CD4-positive, alpha-beta T cell (primary cell): Measurements from ENCODE around the gene APIP. TPM values are rescaled to one million over a fixed set of nuclear protein-coding genes. Genes with fewer than 3 reads are reported as not detected.

Experiments used
- ATAC-seq: fragments of 200-7000 bp; cut with Tn5 transposase; one replicate; pipeline ENCODE4 v1.10.0; 2022; ENCODE audit warnings: mild to moderate bottlenecking; ENCODE audit not compliant: poor library complexity
- CTCF ChIA-PET: fragments of 350-600 bp; sonication (Branson Sonifier 250); formaldehyde crosslinking; loops from one replicate; lab custom pipeline; 2021; ENCODE audit warnings: antibody characterized with exemption, inconsistent platforms; lab: Charles Lee
- POLR2A ChIA-PET: fragments of 350-600 bp; sonication (Branson Sonifier 250); formaldehyde crosslinking; loops from one replicate; lab custom pipeline; 2021; ENCODE audit warnings: antibody characterized with exemption, inconsistent platforms; lab: Charles Lee
- DNase-seq, 14 experiments: peaks; one replicate each; pipeline ENCODE4 v3.0.0-alpha.2; 2013 to 2020; ENCODE audit warnings: mixed read lengths in 2 of 14
- H3K27ac ChIP-seq, 2 donors: one replicate each; pipeline versions ENCODE4 v1.5.1 to v1.7.0; 2013; ENCODE audit warnings: low read length in 2 of 2, low read depth in 1 of 2, mild to moderate bottlenecking in 1 of 2
- H3K27me3 ChIP-seq, 2 experiments: 1 replicate in 1 of 2; 2 replicates in 1 of 2; pipeline versions ENCODE4 v1.6.1 to v1.7.0; 2013; ENCODE audit warnings: low read length in 2 of 2, control low read depth in 1 of 2, mild to moderate bottlenecking in 1 of 2, moderate library complexity in 1 of 2; ENCODE audit not compliant: insufficient read depth in 2 of 2, control insufficient read depth in 1 of 2
- H3K36me3 ChIP-seq: one replicate; pipeline ENCODE4 v1.6.1; 2013; ENCODE audit warnings: low read length, control low read depth; ENCODE audit not compliant: insufficient read depth
- H3K4me1 ChIP-seq: one replicate; pipeline ENCODE4 v1.6.1; 2013; ENCODE audit warnings: low read length, control low read depth; ENCODE audit not compliant: insufficient read depth
- H3K4me3 ChIP-seq: one replicate; pipeline ENCODE4 v1.5.1; 2013; ENCODE audit warnings: mild to moderate bottlenecking, low read length, moderate library complexity
- H3K9me3 ChIP-seq, 2 experiments: 1 replicate in 1 of 2; 2 replicates in 1 of 2; pipeline versions ENCODE4 v1.6.1 to v1.7.0; 2013; ENCODE audit warnings: low read length in 2 of 2, mild to moderate bottlenecking in 2 of 2, control low read depth in 1 of 2, moderate library complexity in 1 of 2; ENCODE audit not compliant: control insufficient read depth in 1 of 2, insufficient read depth in 1 of 2
- H3K27ac Mint-ChIP-seq: one replicate; pipeline ENCODE4 v1.8.0; 2020; ENCODE audit warnings: mixed read lengths
- H3K27me3 Mint-ChIP-seq: one replicate; pipeline ENCODE4 v1.8.0; 2021; ENCODE audit warnings: mixed read lengths
- H3K36me3 Mint-ChIP-seq: one replicate; pipeline ENCODE4 v1.8.0; 2021; ENCODE audit warnings: low read depth, mixed read lengths
- H3K4me1 Mint-ChIP-seq: one replicate; pipeline ENCODE4 v1.8.0; 2021; ENCODE audit warnings: low read depth, mixed read lengths
- H3K4me3 Mint-ChIP-seq: one replicate; pipeline ENCODE4 v1.8.0; 2020; ENCODE audit warnings: mild to moderate bottlenecking, mixed read lengths
- H3K9me3 Mint-ChIP-seq: one replicate; pipeline ENCODE4 v1.8.0; 2020; ENCODE audit warnings: mixed read lengths
- intact Hi-C, 2 experiments: fragments of 100-400 bp; cut with DNase I in 1 of 2; cut with micrococcal nuclease in 1 of 2; formaldehyde crosslinking; loops; one replicate each; pipeline versions ENCODE4 v1.15.1 to v1.9.0; 2023 to 2025; cut with DNase I, micrococcal nuclease
- microRNA-seq: library from miRNA; unstranded; fragments of <30 nt; microRNA quantifications from one replicate; pipeline ENCODE4 v1.2.0, GENCODE V29; 2021; ENCODE audit warnings: borderline microRNAs expressed, borderline replicate concordance
- total RNA-seq, 174 experiments: library from RNA in 2 of 174; stranded (reverse) in 2 of 174; gene quantifications; one replicate each; pipeline ENCODE4 v1.2.3 and lab custom pipeline; 2021 to 2026
- TF ChIP-seq, protein P1 (sequence below): fragments of 200-600 bp; IDR thresholded peaks from one replicate; pipeline ENCODE4 v1.8.0; 2022; ENCODE audit warnings: antibody characterized with exemption, mild to moderate bottlenecking

The APIP gene
- total RNA-seq, 2 experiments from 2014 or later, result 7.1 to 8.3 TPM

DNA sequence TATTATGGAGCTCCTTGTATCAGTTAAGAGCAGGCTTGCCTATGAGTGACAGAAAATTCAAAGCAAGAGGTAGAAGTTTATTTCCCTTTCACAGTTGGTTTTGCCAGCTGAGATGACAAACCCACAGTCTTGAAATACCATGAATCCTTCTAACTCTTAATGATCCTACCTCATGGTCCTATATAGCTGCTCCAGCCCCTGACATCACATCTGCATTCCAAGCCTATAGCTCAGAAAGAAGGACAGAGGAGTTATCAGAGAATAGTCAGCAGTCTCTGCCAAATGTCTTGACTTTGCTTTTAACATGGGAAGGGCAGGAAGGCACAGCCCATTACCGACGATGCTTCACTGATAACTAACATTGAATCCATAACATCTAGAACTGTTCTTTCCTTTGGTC is 76.2 kb downstream of the APIP start:
- Histone ChIP-seq H3K4me1 (no peaks in the 10 kb centered on the region), H3K36me3 (no peaks in the 10 kb centered on the region), H3K9me3 (no peaks in the 10 kb centered on the region), H3K27me3 (peaks cover 0 to 7% of the 10 kb centered on the region in 2 experiments), H3K27ac (no peak overlapping the region), H3K4me3 (no peak overlapping the region)
- DNase-seq (no peak), ATAC-seq (no peak)
- ChIA-PET CTCF (interaction anchor here (1.7 kb wide), 1 partner anchor 54 kb away, joined by 4 read pairs; no protein-coding TSS in a partner anchor), POLR2A (no interaction called here)
- intact Hi-C loops, result loop anchor here in 1 of 2 experiments (2.0 kb wide), 1 partner anchor 553 kb away; no protein-coding TSS in a partner anchor
- Mint-ChIP-seq H3K27ac (no peak overlapping the region), H3K4me1 (no peaks in the 10 kb centered on the region), H3K27me3 (peaks cover 18% of the 10 kb centered on the region), H3K36me3 (no peaks in the 10 kb centered on the region), H3K4me3 (no peak overlapping the region), H3K9me3 (no peaks in the 10 kb centered on the region)
- TF ChIP-seq, protein P1, sequence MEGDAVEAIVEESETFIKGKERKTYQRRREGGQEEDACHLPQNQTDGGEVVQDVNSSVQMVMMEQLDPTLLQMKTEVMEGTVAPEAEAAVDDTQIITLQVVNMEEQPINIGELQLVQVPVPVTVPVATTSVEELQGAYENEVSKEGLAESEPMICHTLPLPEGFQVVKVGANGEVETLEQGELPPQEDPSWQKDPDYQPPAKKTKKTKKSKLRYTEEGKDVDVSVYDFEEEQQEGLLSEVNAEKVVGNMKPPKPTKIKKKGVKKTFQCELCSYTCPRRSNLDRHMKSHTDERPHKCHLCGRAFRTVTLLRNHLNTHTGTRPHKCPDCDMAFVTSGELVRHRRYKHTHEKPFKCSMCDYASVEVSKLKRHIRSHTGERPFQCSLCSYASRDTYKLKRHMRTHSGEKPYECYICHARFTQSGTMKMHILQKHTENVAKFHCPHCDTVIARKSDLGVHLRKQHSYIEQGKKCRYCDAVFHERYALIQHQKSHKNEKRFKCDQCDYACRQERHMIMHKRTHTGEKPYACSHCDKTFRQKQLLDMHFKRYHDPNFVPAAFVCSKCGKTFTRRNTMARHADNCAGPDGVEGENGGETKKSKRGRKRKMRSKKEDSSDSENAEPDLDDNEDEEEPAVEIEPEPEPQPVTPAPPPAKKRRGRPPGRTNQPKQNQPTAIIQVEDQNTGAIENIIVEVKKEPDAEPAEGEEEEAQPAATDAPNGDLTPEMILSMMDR, result no peak

DNA sequence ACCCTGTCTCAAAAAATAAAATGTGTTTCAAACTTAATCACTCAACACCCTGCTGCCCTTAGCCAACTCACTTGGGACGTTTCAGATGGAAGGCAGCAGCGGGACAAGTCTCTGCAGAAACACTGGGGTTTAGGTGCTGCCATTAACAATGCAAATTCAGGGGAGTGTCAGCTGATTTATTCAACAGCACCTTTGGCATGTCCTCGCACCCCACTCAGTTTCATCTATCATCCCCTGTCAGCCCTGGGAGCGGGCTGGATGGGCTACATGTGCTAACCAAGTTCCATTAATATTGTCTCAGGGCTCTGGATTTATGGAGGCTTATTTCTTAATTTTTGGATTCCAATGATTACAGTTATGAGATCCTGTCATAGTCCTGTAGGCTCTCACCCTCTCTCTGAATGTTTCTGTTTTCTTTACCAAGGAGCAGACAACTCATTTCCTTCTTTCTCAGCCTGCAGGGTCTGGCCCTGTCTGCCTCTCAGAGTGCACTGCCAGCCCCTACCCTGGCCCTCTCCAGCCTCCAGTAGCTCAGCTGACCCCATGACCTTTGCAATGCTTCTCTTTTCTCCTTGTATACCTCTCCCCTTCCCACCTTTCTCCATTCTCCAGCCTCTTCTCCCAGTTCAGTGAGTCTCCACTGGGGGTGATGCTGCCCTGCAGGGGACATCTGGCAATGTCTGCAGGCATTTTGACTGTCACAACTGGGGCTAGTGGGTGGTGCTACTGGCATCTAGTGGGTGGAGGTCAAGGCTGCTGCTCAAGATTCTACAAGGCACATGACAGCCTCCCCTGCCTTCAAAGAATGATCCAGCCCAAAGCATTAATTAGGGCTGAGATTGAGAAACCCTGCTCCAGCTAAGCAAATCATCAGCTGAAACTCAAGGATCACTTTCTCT is 79.0 kb downstream of the APIP start:
- ATAC-seq (no peak), DNase-seq (no peak)
- Mint-ChIP-seq H3K36me3 (no peaks in the 10 kb centered on the region), H3K27ac (no peak overlapping the region), H3K4me3 (no peak overlapping the region), H3K4me1 (no peaks in the 10 kb centered on the region), H3K27me3 (peaks cover 20% of the 10 kb centered on the region), H3K9me3 (no peaks in the 10 kb centered on the region)
- no peaks in the 10 kb centered on the region for H3K4me1 ChIP-seq
- H3K36me3 ChIP-seq, result no peaks in the 10 kb centered on the region
- H3K4me3 ChIP-seq, result no peak overlapping the region
- CTCF ChIA-PET, result no interaction called here
- H3K9me3 ChIP-seq, result peaks cover 0 to 5% of the 10 kb centered on the region in 2 experiments
- H3K27ac ChIP-seq, result no peak overlapping the region
- TF ChIP-seq, protein P1, result no peak
- POLR2A ChIA-PET, result no interaction called here
- H3K27me3 ChIP-seq, result peaks cover 0 to 7% of the 10 kb centered on the region in 2 experiments
- intact Hi-C loops, result no loop called here

DNA sequence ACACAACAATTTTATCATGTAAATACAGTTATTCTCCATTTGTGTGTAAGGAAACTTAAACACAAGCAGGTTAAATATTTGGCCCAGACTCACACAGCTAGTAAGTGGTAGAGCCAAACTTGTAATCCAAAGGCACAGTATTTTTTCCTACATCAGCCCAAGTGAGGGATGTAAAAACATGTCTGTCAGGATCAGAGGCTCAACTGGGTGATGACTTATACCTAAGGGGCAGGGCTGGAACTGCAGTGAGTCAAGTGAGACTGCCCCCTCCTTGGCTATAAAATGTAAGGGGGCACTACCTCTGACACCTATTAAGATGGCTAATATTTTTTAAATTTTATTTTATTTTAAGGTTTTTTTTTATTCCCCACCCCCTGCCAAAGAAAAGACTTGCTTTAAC is 82.6 kb downstream of the APIP start:
- DNase-seq (no peak), ATAC-seq (no peak)
- H3K36me3 Mint-ChIP-seq, result no peaks in the 10 kb centered on the region
- no peaks in the 10 kb centered on the region for H3K9me3 Mint-ChIP-seq
- ChIA-PET CTCF (no interaction called here), POLR2A (no interaction called here)
- no peak overlapping the region for H3K27ac ChIP-seq
- no peak overlapping the region for H3K4me3 Mint-ChIP-seq
- H3K4me1 Mint-ChIP-seq, result no peaks in the 10 kb centered on the region
- H3K36me3 ChIP-seq, result no peaks in the 10 kb centered on the region
- H3K4me1 ChIP-seq, result no peaks in the 10 kb centered on the region
- no peak overlapping the region for H3K27ac Mint-ChIP-seq
- no peaks in the 10 kb centered on the region for H3K27me3 ChIP-seq
- no peak overlapping the region for H3K4me3 ChIP-seq
- TF ChIP-seq, protein P1, result no peak
- peaks cover 17% of the 10 kb centered on the region for H3K27me3 Mint-ChIP-seq
- intact Hi-C loops, result no loop called here
- H3K9me3 ChIP-seq, result peaks cover 0 to 5% of the 10 kb centered on the region in 2 experiments

Small RNA genes lying within 50 kb of the gene (microRNA-seq; reads per million reads assigned to microRNA genes)
- gene MIR1343, result 1.2 reads per million

Other genes starting within 250 kb of the APIP start
- 10 to 100 TPM; 17.3 to 17.4 TPM for gene PDHX, start 239 bp upstream of the APIP start, total RNA-seq
- 1,000 to 10,000 TPM; 1,283 to 1,330 TPM for gene CD44, start 222.8 kb upstream of the APIP start, total RNA-seq